ENCODE results near the gene MLXIP.
"Not testable (repeated sequence)": the region's sequence is repeated elsewhere in the genome, so short reads cannot be mapped to it uniquely, and the experiment has no call there.

MLXIP gene

DNA sequence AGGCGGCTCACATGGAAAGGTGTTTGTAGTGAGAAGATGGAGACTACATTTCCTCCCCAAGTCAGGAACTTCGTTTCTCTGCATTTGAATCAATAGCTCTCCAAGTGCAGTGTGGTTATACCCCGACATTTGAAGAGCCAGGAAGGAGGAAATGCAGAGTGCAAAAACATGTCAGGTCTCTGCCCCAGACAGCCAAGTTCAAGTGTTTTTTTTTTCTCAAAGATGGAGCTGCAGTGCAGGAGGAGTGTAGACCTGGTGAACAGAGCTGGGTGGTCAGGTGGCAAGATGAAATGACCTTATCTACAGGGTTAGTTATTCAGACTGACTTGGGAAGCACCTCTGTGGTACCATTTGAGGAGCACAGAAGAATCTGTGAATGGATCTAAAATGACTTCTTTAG is 21.3 kb downstream of the MLXIP start:
- no peak overlapping the region for H3K4me3 ChIP-seq (ENCODE audit: low read depth, low read length)
- no peaks in the 10 kb centered on the region for H3K27me3 ChIP-seq (ENCODE audit: control insufficient read depth, insufficient read depth, low read length)
- H3K4me1 ChIP-seq (ENCODE audit: control insufficient read depth, insufficient read depth, low read length) = 0 out of 2 replicates have a peak, but pooled peaks cover 5% of the 10 kb centered on the region
- no peaks in the 10 kb centered on the region for H3K9me3 ChIP-seq (ENCODE audit: control insufficient read depth, insufficient read depth, low read length)
- no peaks in the 10 kb centered on the region for H3K36me3 ChIP-seq (ENCODE audit: control insufficient read depth, insufficient read depth, low read length)
- no peak overlapping the region for H3K27ac ChIP-seq (ENCODE audit: low read depth, low read length)
- H3K9ac ChIP-seq (ENCODE audit: low read depth, low read length) = no peak overlapping the region

DNA sequence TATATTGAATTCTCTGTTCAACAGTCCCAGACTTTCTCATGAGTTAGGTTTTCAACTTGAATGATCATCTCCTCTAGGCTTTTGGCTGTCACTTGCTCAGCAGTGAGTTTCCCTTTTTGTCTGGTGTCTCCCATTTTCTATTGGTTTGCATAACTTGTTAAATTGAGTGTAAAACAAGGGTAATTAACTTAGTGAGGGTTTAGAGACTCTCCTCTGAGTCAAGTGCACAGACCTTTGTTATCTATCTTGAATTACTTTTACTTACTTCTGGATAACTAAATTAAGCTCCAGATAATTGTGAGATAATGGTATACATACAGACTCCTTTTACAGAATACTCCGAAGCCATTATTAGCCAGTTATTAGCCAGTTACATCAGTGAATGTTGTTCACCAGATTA is 22.0 kb downstream of the MLXIP start:
- no peaks in the 10 kb centered on the region for H3K27me3 ChIP-seq (ENCODE audit: control insufficient read depth, insufficient read depth, low read length)
- H3K9me3 ChIP-seq (ENCODE audit: control insufficient read depth, insufficient read depth, low read length) = no peaks in the 10 kb centered on the region
- no peak overlapping the region for H3K27ac ChIP-seq (ENCODE audit: low read depth, low read length)
- H3K9ac ChIP-seq (ENCODE audit: low read depth, low read length) = no peak overlapping the region
- H3K4me1 ChIP-seq (ENCODE audit: control insufficient read depth, insufficient read depth, low read length) = 0 out of 2 replicates have a peak, but pooled peaks cover 5% of the 10 kb centered on the region
- H3K36me3 ChIP-seq (ENCODE audit: control insufficient read depth, insufficient read depth, low read length) = no peaks in the 10 kb centered on the region
- no peak overlapping the region for H3K4me3 ChIP-seq (ENCODE audit: low read depth, low read length)

DNA sequence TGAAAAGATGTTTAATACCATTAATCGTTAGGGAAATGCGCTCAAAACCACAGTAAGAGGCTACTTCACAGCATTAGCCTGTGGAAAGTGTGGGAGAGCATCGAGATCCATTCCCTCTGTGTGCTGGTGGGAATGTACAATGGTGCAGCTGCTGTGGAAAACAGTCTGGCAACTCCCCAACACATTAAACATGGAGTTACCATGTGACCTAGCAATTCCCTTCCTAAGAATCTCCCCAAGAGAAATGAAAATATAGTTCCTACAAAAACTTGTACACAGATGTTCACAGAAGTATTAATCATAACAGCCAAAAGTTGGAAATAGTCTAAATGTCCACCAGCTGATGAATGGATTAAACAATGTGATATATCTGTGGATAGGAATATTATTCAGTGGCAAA is 23.8 kb downstream of the MLXIP start:
- Histone ChIP-seq H3K9ac (ENCODE audit: low read depth, low read length) (no peak overlapping the region), H3K36me3 (ENCODE audit: control insufficient read depth, insufficient read depth, low read length) (no peaks in the 10 kb centered on the region), H3K9me3 (ENCODE audit: control insufficient read depth, insufficient read depth, low read length) (no peaks in the 10 kb centered on the region), H3K4me3 (ENCODE audit: low read depth, low read length) (no peak overlapping the region), H3K27me3 (ENCODE audit: control insufficient read depth, insufficient read depth, low read length) (no peaks in the 10 kb centered on the region), H3K4me1 (ENCODE audit: control insufficient read depth, insufficient read depth, low read length) (0 out of 2 replicates have a peak, but pooled peaks cover 5% of the 10 kb centered on the region), H3K27ac (ENCODE audit: low read depth, low read length) (no peak overlapping the region)

GRCh38 chr12:122104844-122105243 is 26.3 kb downstream of the MLXIP start:
- Histone ChIP-seq H3K27ac (ENCODE audit: low read depth, low read length) (no peak overlapping the region), H3K36me3 (ENCODE audit: control insufficient read depth, insufficient read depth, low read length) (no peaks in the 10 kb centered on the region), H3K9ac (ENCODE audit: low read depth, low read length) (no peak overlapping the region), H3K4me1 (ENCODE audit: control insufficient read depth, insufficient read depth, low read length) (no peaks in the 10 kb centered on the region), H3K27me3 (ENCODE audit: control insufficient read depth, insufficient read depth, low read length) (no peaks in the 10 kb centered on the region), H3K9me3 (ENCODE audit: control insufficient read depth, insufficient read depth, low read length) (no peaks in the 10 kb centered on the region), H3K4me3 (ENCODE audit: low read depth, low read length) (no peak overlapping the region)

GRCh38 chr12:122105496-122105895 is 26.9 kb downstream of the MLXIP start:
- not testable (repeated sequence) for H3K4me1 ChIP-seq (ENCODE audit: control insufficient read depth, insufficient read depth, low read length); H3K27me3 ChIP-seq (ENCODE audit: control insufficient read depth, insufficient read depth, low read length); H3K4me3 ChIP-seq (ENCODE audit: low read depth, low read length); H3K27ac ChIP-seq (ENCODE audit: low read depth, low read length); H3K9ac ChIP-seq (ENCODE audit: low read depth, low read length); H3K36me3 ChIP-seq (ENCODE audit: control insufficient read depth, insufficient read depth, low read length); H3K9me3 ChIP-seq (ENCODE audit: control insufficient read depth, insufficient read depth, low read length)

GRCh38 chr12:122106843-122107242 is 28.3 kb downstream of the MLXIP start:
- Histone ChIP-seq H3K9me3 (ENCODE audit: control insufficient read depth, insufficient read depth, low read length) (no peaks in the 10 kb centered on the region), H3K27ac (ENCODE audit: low read depth, low read length) (no peak overlapping the region), H3K27me3 (ENCODE audit: control insufficient read depth, insufficient read depth, low read length) (no peaks in the 10 kb centered on the region), H3K36me3 (ENCODE audit: control insufficient read depth, insufficient read depth, low read length) (no peaks in the 10 kb centered on the region), H3K4me3 (ENCODE audit: low read depth, low read length) (no peak overlapping the region), H3K9ac (ENCODE audit: low read depth, low read length) (no peak overlapping the region), H3K4me1 (ENCODE audit: control insufficient read depth, insufficient read depth, low read length) (no peaks in the 10 kb centered on the region)

GRCh38 chr12:122107261-122107660 is 28.7 kb downstream of the MLXIP start:
- H3K9ac ChIP-seq (ENCODE audit: low read depth, low read length) = no peak overlapping the region
- H3K4me1 ChIP-seq (ENCODE audit: control insufficient read depth, insufficient read depth, low read length) = no peaks in the 10 kb centered on the region
- H3K4me3 ChIP-seq (ENCODE audit: low read depth, low read length) = no peak overlapping the region
- no peak overlapping the region for H3K27ac ChIP-seq (ENCODE audit: low read depth, low read length)
- H3K36me3 ChIP-seq (ENCODE audit: control insufficient read depth, insufficient read depth, low read length) = no peaks in the 10 kb centered on the region
- H3K9me3 ChIP-seq (ENCODE audit: control insufficient read depth, insufficient read depth, low read length) = no peaks in the 10 kb centered on the region
- H3K27me3 ChIP-seq (ENCODE audit: control insufficient read depth, insufficient read depth, low read length) = no peaks in the 10 kb centered on the region

- no peaks in the 10 kb centered on the region for H3K36me3 ChIP-seq (ENCODE audit: control insufficient read depth, insufficient read depth, low read length)
- H3K9ac ChIP-seq (ENCODE audit: low read depth, low read length) = no peak overlapping the region
- no peak overlapping the region for H3K27ac ChIP-seq (ENCODE audit: low read depth, low read length)
- H3K27me3 ChIP-seq (ENCODE audit: control insufficient read depth, insufficient read depth, low read length) = no peaks in the 10 kb centered on the region
- no peaks in the 10 kb centered on the region for H3K4me1 ChIP-seq (ENCODE audit: control insufficient read depth, insufficient read depth, low read length)
- H3K4me3 ChIP-seq (ENCODE audit: low read depth, low read length) = no peak overlapping the region
- H3K9me3 ChIP-seq (ENCODE audit: control insufficient read depth, insufficient read depth, low read length) = no peaks in the 10 kb centered on the region
These were observed 32.6 kb downstream of the MLXIP start for GRCh38 chr12:122111089-122111641.

DNA sequence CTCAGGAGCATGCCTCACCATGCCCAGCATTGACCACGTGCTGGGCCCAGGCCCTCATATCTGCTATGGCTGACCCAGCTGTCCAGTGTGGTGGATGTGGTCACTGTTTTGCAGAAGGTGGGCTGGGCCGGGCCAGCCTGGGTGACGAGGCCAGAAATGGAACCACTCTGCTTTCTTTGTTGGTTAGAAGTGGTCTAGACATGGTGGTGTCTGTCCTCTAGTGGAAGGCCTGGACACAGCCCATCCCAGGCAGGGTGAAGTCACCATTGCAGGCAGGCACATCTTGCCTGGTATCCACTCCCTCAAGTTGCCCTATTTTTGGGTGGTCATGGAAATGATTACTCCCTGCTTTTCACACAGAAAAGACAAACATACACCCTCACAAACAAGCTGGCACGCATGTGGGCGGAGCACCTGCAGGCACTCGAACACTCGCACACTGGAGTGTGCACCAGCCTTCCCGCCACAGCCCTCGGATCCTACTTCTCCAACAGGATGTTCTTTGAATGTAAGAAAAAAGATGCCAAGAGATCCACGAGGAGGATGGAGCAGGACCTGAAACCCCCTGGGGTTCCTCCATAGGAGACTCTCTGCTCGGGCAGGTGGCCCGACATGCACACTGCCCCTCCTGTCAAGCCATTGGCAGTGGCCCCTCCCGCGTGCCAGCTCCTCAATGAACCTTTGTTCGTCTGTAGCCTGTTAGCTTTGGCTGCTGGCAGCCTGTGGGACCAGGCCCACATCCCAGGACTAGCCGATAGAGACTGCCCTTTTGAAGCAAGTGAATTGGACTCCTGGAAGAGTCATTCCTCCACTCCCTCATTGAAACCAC is 38.4 kb downstream of the MLXIP start:
- Histone ChIP-seq H3K9ac (ENCODE audit: low read depth, low read length) (no peak overlapping the region), H3K4me3 (ENCODE audit: low read depth, low read length) (no peak overlapping the region), H3K9me3 (ENCODE audit: control insufficient read depth, insufficient read depth, low read length) (no peaks in the 10 kb centered on the region), H3K4me1 (ENCODE audit: control insufficient read depth, insufficient read depth, low read length) (no peaks in the 10 kb centered on the region), H3K27me3 (ENCODE audit: control insufficient read depth, insufficient read depth, low read length) (no peaks in the 10 kb centered on the region), H3K36me3 (ENCODE audit: control insufficient read depth, insufficient read depth, low read length) (no peaks in the 10 kb centered on the region), H3K27ac (ENCODE audit: low read depth, low read length) (no peak overlapping the region)

GRCh38 chr12:122117979-122118378 is 39.4 kb downstream of the MLXIP start:
- peaks cover 2% of the 10 kb centered on the region; the same call in 1 of the 2 replicates for H3K4me1 ChIP-seq (ENCODE audit: control insufficient read depth, insufficient read depth, low read length)

DNA sequence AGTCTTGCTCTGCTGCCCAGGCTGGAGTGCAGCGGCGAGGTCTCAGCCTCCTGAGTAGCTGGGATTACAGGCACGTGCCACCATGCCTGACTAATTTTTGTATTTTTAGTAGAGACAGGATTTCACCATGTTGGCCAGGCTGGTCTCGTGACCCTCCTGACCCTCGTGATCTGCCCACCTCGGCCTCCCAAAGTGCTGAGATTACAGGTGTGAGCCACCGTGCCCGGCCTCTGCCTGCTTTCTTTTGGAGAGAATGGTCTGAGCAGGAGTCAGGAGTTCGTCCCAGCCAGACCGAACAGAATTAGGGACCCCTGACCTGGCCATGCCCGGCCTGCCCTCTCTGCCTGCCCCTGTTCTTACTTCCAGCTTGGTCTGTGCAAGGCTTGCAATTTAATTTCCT is 42.8 kb downstream of the MLXIP start:
- not testable (repeated sequence) for H3K27ac ChIP-seq (ENCODE audit: low read depth, low read length); H3K9me3 ChIP-seq (ENCODE audit: control insufficient read depth, insufficient read depth, low read length); H3K9ac ChIP-seq (ENCODE audit: low read depth, low read length); H3K4me3 ChIP-seq (ENCODE audit: low read depth, low read length); H3K36me3 ChIP-seq (ENCODE audit: control insufficient read depth, insufficient read depth, low read length); H3K27me3 ChIP-seq (ENCODE audit: control insufficient read depth, insufficient read depth, low read length); H3K4me1 ChIP-seq (ENCODE audit: control insufficient read depth, insufficient read depth, low read length)

More at GRCh38 chr12:122117979-122118378, 39.4 kb downstream of the MLXIP start:
- H3K9me3 ChIP-seq (ENCODE audit: control insufficient read depth, insufficient read depth, low read length) = no peaks in the 10 kb centered on the region
- H3K9ac ChIP-seq (ENCODE audit: low read depth, low read length) = no peak overlapping the region
- H3K27me3 ChIP-seq (ENCODE audit: control insufficient read depth, insufficient read depth, low read length) = no peaks in the 10 kb centered on the region
- no peaks in the 10 kb centered on the region for H3K36me3 ChIP-seq (ENCODE audit: control insufficient read depth, insufficient read depth, low read length)
- H3K27ac ChIP-seq (ENCODE audit: low read depth, low read length) = no peak overlapping the region
- H3K4me3 ChIP-seq (ENCODE audit: low read depth, low read length) = no peak overlapping the region

All from HUES48 (cell line).